22Rv1 (cell line): ENCODE measurements around the gene SLC30A10.

Experiments used
- ZFX ChIP-seq: fragments of 450-650 bp; IDR thresholded peaks from 2 replicates; pipeline ENCODE4 v1.6.1; 2017; ENCODE audit warnings: antibody characterized with exemption, borderline replicate concordance
- TF ChIP-seq, protein P1 (sequence below): fragments of 450-650 bp; IDR thresholded peaks from 2 replicates; pipeline ENCODE4 v1.5.1; 2017; ENCODE audit warnings: mild to moderate bottlenecking

- TF ChIP-seq, protein P1, sequence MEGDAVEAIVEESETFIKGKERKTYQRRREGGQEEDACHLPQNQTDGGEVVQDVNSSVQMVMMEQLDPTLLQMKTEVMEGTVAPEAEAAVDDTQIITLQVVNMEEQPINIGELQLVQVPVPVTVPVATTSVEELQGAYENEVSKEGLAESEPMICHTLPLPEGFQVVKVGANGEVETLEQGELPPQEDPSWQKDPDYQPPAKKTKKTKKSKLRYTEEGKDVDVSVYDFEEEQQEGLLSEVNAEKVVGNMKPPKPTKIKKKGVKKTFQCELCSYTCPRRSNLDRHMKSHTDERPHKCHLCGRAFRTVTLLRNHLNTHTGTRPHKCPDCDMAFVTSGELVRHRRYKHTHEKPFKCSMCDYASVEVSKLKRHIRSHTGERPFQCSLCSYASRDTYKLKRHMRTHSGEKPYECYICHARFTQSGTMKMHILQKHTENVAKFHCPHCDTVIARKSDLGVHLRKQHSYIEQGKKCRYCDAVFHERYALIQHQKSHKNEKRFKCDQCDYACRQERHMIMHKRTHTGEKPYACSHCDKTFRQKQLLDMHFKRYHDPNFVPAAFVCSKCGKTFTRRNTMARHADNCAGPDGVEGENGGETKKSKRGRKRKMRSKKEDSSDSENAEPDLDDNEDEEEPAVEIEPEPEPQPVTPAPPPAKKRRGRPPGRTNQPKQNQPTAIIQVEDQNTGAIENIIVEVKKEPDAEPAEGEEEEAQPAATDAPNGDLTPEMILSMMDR = no peak
- no peak for TF ChIP-seq ZFX
Observed at GRCh38 chr1:219880765-219881457, 47.4 kb downstream of the SLC30A10 start.
